CD14-positive monocyte (primary cell): ENCODE measurements around the gene VSX1. TPM values are rescaled to one million over a fixed set of nuclear protein-coding genes. Genes with fewer than 3 reads are reported as not detected.

Experiments used
- DNase-seq, 3 donors: peaks; one replicate each; pipeline ENCODE4 v3.0.0-alpha.2; 2011 to 2022
- H2AFZ ChIP-seq: 2 replicates; pipeline ENCODE4 v1.6.0; 2012; ENCODE audit warnings: mild to moderate bottlenecking, low read depth, low read length, inconsistent platforms; ENCODE audit not compliant: insufficient read depth, poor library complexity, severe bottlenecking
- H3K27ac ChIP-seq, 2 donors: 1 replicate in 1 of 2; 2 replicates in 1 of 2; pipeline ENCODE4 v1.5.1; 2012 to 2013; ENCODE audit warnings: low read length in 2 of 2, control low read depth in 1 of 2, inconsistent platforms in 1 of 2, low read depth in 1 of 2, mild to moderate bottlenecking in 1 of 2
- H3K27me3 ChIP-seq, 2 donors: one replicate each; pipeline versions ENCODE4 v1.6.0 to v1.6.1; 2011 to 2013; ENCODE audit warnings: low read length in 2 of 2; ENCODE audit not compliant: control insufficient read depth in 2 of 2, insufficient read depth in 2 of 2
- H3K36me3 ChIP-seq, 2 donors: replicated peaks in 1 of 2; 1 replicate in 1 of 2; 2 replicates in 1 of 2; pipeline versions ENCODE4 v1.5.1 to v1.6.1; 2012 to 2013; ENCODE audit warnings: low read length in 2 of 2, control low read depth in 1 of 2, inconsistent platforms in 1 of 2, mild to moderate bottlenecking in 1 of 2; ENCODE audit not compliant: insufficient read depth in 2 of 2, control insufficient read depth in 1 of 2
- H3K4me1 ChIP-seq, 2 donors: 1 replicate in 1 of 2; 2 replicates in 1 of 2; pipeline versions ENCODE4 v1.5.1 to v1.6.1; 2012 to 2013; ENCODE audit warnings: low read length in 2 of 2, control low read depth in 1 of 2, inconsistent platforms in 1 of 2, mild to moderate bottlenecking in 1 of 2, moderate library complexity in 1 of 2; ENCODE audit not compliant: insufficient read depth in 2 of 2, control insufficient read depth in 1 of 2
- H3K4me2 ChIP-seq: replicated peaks from 2 replicates; pipeline ENCODE3; 2012; ENCODE audit warnings: low read length, moderate library complexity, mild to moderate bottlenecking; ENCODE audit not compliant: poor library complexity, severe bottlenecking; ENCODE audit errors: extremely low read depth
- H3K4me3 ChIP-seq, 3 experiments: fragments of 200-600 bp in 1 of 3; sonication (generic) in 1 of 3; replicated peaks in 1 of 3; 1 replicate in 2 of 3; 2 replicates in 1 of 3; pipeline ENCODE4 v1.5.1; 2011 to 2013; ENCODE audit warnings: low read length in 3 of 3, mild to moderate bottlenecking in 3 of 3, control low read depth in 2 of 3, low read depth in 2 of 3, inconsistent platforms in 1 of 3, moderate library complexity in 1 of 3
- H3K79me2 ChIP-seq: 2 replicates; pipeline ENCODE4 v1.6.0; 2012; ENCODE audit warnings: mild to moderate bottlenecking, control low read depth, inconsistent platforms, low read length, moderate library complexity; ENCODE audit not compliant: insufficient read depth
- H3K9ac ChIP-seq: 2 replicates; pipeline ENCODE4 v1.6.0; 2017; ENCODE audit warnings: low read length, mild to moderate bottlenecking; ENCODE audit not compliant: insufficient read depth, poor library complexity, severe bottlenecking
- H3K9me3 ChIP-seq, 2 donors: replicated peaks in 1 of 2; 1 replicate in 1 of 2; 2 replicates in 1 of 2; pipeline versions ENCODE4 v1.5.1 to v1.6.1; 2012 to 2013; ENCODE audit warnings: low read length in 2 of 2, control low read depth in 1 of 2; ENCODE audit not compliant: control insufficient read depth in 1 of 2, insufficient read depth in 1 of 2
- H4K20me1 ChIP-seq: 2 replicates; pipeline ENCODE4 v1.6.0; 2012; ENCODE audit warnings: mild to moderate bottlenecking, low read length, control low read depth, moderate library complexity; ENCODE audit not compliant: insufficient read depth
- H3K27ac Mint-ChIP-seq, 7 donors: one replicate each; pipeline ENCODE4 v1.8.0; 2020; ENCODE audit warnings: mild to moderate bottlenecking in 7 of 7, mixed read lengths in 7 of 7, moderate library complexity in 6 of 7, inconsistent platforms in 2 of 7
- H3K27me3 Mint-ChIP-seq, 3 donors: one replicate each; pipeline ENCODE4 v1.8.0; 2021 to 2022; ENCODE audit warnings: low read depth in 3 of 3, mild to moderate bottlenecking in 3 of 3, mixed read lengths in 3 of 3, moderate library complexity in 3 of 3, inconsistent platforms in 1 of 3
- H3K36me3 Mint-ChIP-seq, 2 donors: one replicate each; pipeline ENCODE4 v1.8.0; 2020; ENCODE audit warnings: mixed read lengths in 2 of 2, inconsistent platforms in 1 of 2, mild to moderate bottlenecking in 1 of 2
- H3K4me1 Mint-ChIP-seq: one replicate; pipeline ENCODE4 v1.8.0; 2020; ENCODE audit warnings: mild to moderate bottlenecking, mixed read lengths
- H3K4me3 Mint-ChIP-seq, 2 donors: one replicate each; pipeline ENCODE4 v1.8.0; 2020; ENCODE audit warnings: mild to moderate bottlenecking in 2 of 2, mixed read lengths in 2 of 2, moderate library complexity in 1 of 2
- H3K9me3 Mint-ChIP-seq, 7 donors: one replicate each; pipeline ENCODE4 v1.8.0; 2020 to 2022; ENCODE audit warnings: mixed read lengths in 7 of 7, mild to moderate bottlenecking in 6 of 7, moderate library complexity in 6 of 7, inconsistent platforms in 2 of 7
- WGBS: methylation state at CpG from one replicate; pipeline ENCODE4 v1.1.5; 2013; ENCODE audit warnings: missing lambda C conversion rate; ENCODE audit not compliant: insufficient coverage; 5-methylcytosine and 5-hydroxymethylcytosine counted together
- intact Hi-C, 2 donors: fragments of 100-400 bp; cut with micrococcal nuclease; formaldehyde crosslinking; loops; one replicate each; pipeline versions ENCODE4 v1.15.0 to v1.15.1; 2023
- polyA plus RNA-seq, 3 donors: library from polyadenylated mRNA; depleted of rRNA in 1 of 3; unstranded in 2 of 3; stranded (reverse) in 1 of 3; fragments of 300-500 nt in 2 of 3; fragments of >200 nt in 1 of 3; fragmentation: Illumina TruSeq in 2 of 3; gene quantifications; 1 replicate in 2 of 3; 2 replicates in 1 of 3; pipeline ENCODE4 v1.2.3, GENCODE V29; 2012 to 2021
- TF ChIP-seq, protein P1 (sequence below): fragments of 200-600 bp; IDR thresholded peaks from one replicate; pipeline ENCODE4 v1.8.0; 2022; ENCODE audit warnings: antibody characterized with exemption, mild to moderate bottlenecking

Gene VSX1
- polyA plus RNA-seq, 3 donors = not detected

DNA sequence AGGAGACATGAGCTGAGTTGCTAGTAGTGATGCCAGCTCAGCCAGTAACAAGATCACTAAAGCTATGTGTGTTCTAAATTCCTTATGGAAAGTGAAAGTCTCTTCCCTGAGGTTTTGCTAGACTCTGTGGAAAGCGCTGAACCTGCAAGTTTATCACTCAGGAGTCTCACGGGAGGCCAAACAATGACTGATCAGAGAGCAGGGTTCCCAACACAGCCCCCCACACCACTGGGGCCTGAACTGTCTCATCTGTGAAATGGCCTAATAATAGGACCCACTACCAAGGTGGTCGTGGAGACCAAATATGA lies 43.9 kb downstream of the VSX1 start:
- H3K4me1 Mint-ChIP-seq = peaks cover 34% of the 10 kb centered on the region
- H3K36me3 Mint-ChIP-seq = peaks cover 3 to 12% of the 10 kb centered on the region in 2 donors
- no peaks in the 10 kb centered on the region for H3K27me3 Mint-ChIP-seq
- no peak for DNase-seq
- 100% methylated on average over 1 of the region's 3 CpGs for WGBS
- TF ChIP-seq, protein P1, sequence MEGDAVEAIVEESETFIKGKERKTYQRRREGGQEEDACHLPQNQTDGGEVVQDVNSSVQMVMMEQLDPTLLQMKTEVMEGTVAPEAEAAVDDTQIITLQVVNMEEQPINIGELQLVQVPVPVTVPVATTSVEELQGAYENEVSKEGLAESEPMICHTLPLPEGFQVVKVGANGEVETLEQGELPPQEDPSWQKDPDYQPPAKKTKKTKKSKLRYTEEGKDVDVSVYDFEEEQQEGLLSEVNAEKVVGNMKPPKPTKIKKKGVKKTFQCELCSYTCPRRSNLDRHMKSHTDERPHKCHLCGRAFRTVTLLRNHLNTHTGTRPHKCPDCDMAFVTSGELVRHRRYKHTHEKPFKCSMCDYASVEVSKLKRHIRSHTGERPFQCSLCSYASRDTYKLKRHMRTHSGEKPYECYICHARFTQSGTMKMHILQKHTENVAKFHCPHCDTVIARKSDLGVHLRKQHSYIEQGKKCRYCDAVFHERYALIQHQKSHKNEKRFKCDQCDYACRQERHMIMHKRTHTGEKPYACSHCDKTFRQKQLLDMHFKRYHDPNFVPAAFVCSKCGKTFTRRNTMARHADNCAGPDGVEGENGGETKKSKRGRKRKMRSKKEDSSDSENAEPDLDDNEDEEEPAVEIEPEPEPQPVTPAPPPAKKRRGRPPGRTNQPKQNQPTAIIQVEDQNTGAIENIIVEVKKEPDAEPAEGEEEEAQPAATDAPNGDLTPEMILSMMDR = no peak
- Histone ChIP-seq H3K27ac (no peak overlapping the region), H3K4me3 (no peak overlapping the region), H3K36me3 (peaks cover 0 to 10% of the 10 kb centered on the region in 2 donors), H3K4me1 (peaks cover 23 to 25% of the 10 kb centered on the region in 2 donors), H3K9ac (no peak overlapping the region), H3K9me3 (no peaks in the 10 kb centered on the region), H3K79me2 (peaks cover 3% of the 10 kb centered on the region), H2AFZ (no peak overlapping the region), H3K4me2 (no peak overlapping the region), H4K20me1 (peaks cover 20% of the 10 kb centered on the region), H3K27me3 (no peaks in the 10 kb centered on the region)
- intact Hi-C loops = no loop called here
- peak overlapping the region in 2 of 7 donors; percentile 28 to 40 for H3K27ac Mint-ChIP-seq
- H3K9me3 Mint-ChIP-seq = no peaks in the 10 kb centered on the region
- H3K4me3 Mint-ChIP-seq = no peak overlapping the region

DNA sequence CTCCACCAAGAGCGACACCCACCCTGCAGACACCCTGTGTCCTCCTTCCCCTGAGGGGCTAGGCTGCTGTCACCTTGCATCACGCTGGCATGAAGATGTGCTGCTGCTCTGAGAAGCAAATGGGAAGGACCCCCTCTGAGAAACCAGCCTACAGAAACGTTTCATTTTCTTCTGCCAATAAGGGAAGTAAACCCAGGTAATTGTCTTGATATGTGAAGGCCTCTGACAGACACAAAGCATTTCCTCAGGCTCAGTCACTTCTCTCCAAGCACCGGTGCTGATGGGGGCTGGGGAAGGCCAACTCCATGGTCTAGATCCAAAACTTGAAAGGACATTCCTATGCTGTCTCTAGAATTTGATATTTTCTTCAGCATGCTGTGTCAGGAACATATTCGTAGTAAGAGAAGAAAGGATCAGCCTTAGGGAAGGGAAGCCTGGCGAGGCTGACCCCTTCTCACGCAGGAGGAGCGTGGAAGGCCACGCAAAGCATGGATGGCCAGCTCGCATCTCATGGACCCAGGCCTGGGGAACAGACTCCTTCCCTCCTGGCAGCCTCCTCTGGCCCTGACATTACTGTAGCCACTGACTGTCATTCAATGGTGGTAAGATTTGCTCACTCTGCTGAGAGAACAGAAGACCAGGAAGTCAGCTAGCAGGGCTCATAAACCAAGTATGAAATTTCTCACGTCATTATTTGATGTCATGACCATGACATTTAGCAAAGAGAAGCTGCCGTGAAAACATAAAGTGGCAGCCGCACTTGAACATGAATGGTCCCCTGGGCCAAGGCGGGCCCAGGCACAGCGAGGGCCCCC lies 44.4 kb downstream of the VSX1 start:
- Histone ChIP-seq H3K4me2 (no peak overlapping the region), H3K36me3 (peaks cover 0 to 10% of the 10 kb centered on the region in 2 donors), H4K20me1 (peaks cover 20% of the 10 kb centered on the region), H3K79me2 (peaks cover 3% of the 10 kb centered on the region), H3K9ac (no peak overlapping the region), H3K27ac (no peak overlapping the region), H3K27me3 (no peaks in the 10 kb centered on the region), H3K4me3 (no peak overlapping the region), H3K9me3 (no peaks in the 10 kb centered on the region), H2AFZ (no peak overlapping the region), H3K4me1 (peaks cover 17 to 20% of the 10 kb centered on the region in 2 donors)
- H3K4me3 Mint-ChIP-seq = no peak overlapping the region
- H3K4me1 Mint-ChIP-seq = peaks cover 28% of the 10 kb centered on the region
- H3K27ac Mint-ChIP-seq = peak overlapping the region in 6 of 7 donors; percentile 14 to 72 (median 37)
- peaks cover 3 to 10% of the 10 kb centered on the region in 2 donors for H3K36me3 Mint-ChIP-seq
- no peak for DNase-seq
- intact Hi-C loops = no loop called here
- TF ChIP-seq, protein P1 = no peak
- H3K27me3 Mint-ChIP-seq = no peaks in the 10 kb centered on the region
- no peaks in the 10 kb centered on the region for H3K9me3 Mint-ChIP-seq
- WGBS = 87% methylated on average over 10 of the region's 15 CpGs
